Activated T-cell treated with anti-CD3 and anti-CD28 coated beads, Interleukin-2, amount 50 U/mL, for 1 hour (primary cell): ENCODE data around the gene EPB41L1.
A peak's percentile ranks its signal among the peaks of the same experiment; 100 is the strongest.

Experiments
- DNase-seq: peaks from one replicate; pipeline ENCODE4 v3.0.0-alpha.2; 2020

The EPB41L1 gene

GRCh38 chr20:36197271-36197670 lies 42.7 kb downstream of the EPB41L1 start:
- no peak for DNase-seq

GRCh38 chr20:36199345-36200257 lies 45.1 kb downstream of the EPB41L1 start:
- DNase-seq = peak; percentile 73

GRCh38 chr20:36200451-36200850 lies 45.9 kb downstream of the EPB41L1 start:
- DNase-seq = no peak

- DNase-seq = no peak
These were observed 46.7 kb downstream of the EPB41L1 start for GRCh38 chr20:36201198-36201597.

- peak; percentile 82 for DNase-seq
These were observed 48.4 kb downstream of the EPB41L1 start for GRCh38 chr20:36202891-36203338.

- no peak for DNase-seq
These were observed 49.3 kb downstream of the EPB41L1 start for GRCh38 chr20:36203861-36204260.

GRCh38 chr20:36205026-36205425 lies 50.5 kb downstream of the EPB41L1 start:
- DNase-seq = no peak

GRCh38 chr20:36206068-36206467 lies 51.5 kb downstream of the EPB41L1 start:
- no peak for DNase-seq

- no peak for DNase-seq
These were observed 52.1 kb downstream of the EPB41L1 start for GRCh38 chr20:36206641-36207040.

- DNase-seq = no peak
These were observed 53.1 kb downstream of the EPB41L1 start for GRCh38 chr20:36207602-36208001.

- no peak for DNase-seq
These were observed 53.7 kb downstream of the EPB41L1 start for GRCh38 chr20:36208257-36208656.

GRCh38 chr20:36210436-36211021 lies 56.0 kb downstream of the EPB41L1 start:
- no peak for DNase-seq

- DNase-seq = no peak
These were observed 58.8 kb downstream of the EPB41L1 start for GRCh38 chr20:36213362-36213761.

- DNase-seq = no peak
These were observed 60.2 kb downstream of the EPB41L1 start for GRCh38 chr20:36214684-36215256.

- DNase-seq = no peak
These were observed 61.2 kb downstream of the EPB41L1 start for GRCh38 chr20:36215778-36216177.

GRCh38 chr20:36216314-36217025 lies 61.9 kb downstream of the EPB41L1 start:
- no peak for DNase-seq

GRCh38 chr20:36217226-36217625 lies 62.7 kb downstream of the EPB41L1 start:
- no peak for DNase-seq

- DNase-seq = no peak
These were observed 64.0 kb downstream of the EPB41L1 start for GRCh38 chr20:36218380-36219064.

GRCh38 chr20:36219671-36220220 lies 65.2 kb downstream of the EPB41L1 start:
- DNase-seq = no peak

GRCh38 chr20:36225666-36226065 lies 71.1 kb downstream of the EPB41L1 start:
- no peak for DNase-seq

GRCh38 chr20:36228770-36229169 lies 74.2 kb downstream of the EPB41L1 start:
- DNase-seq = no peak

- DNase-seq = no peak
These were observed 75.5 kb downstream of the EPB41L1 start for GRCh38 chr20:36230019-36230418.
